ENCODE measurements around the gene ITFG2. TPM values are rescaled to one million over a fixed set of nuclear protein-coding genes. Genes with fewer than 3 reads are reported as not detected.

The ITFG2 gene
- total and polyA plus RNA-seq, 2 experiments from 2014 or later = 30.4 to 45.5 TPM

- H3K9me3 ChIP-seq (ENCODE audit: low read depth) = no peaks in the 10 kb centered on the region
- H3K4me3 ChIP-seq = no peak overlapping the region
- no peaks in the 10 kb centered on the region for H3K4me1 ChIP-seq (ENCODE audit: low read depth)
- peaks cover 28% of the 10 kb centered on the region for H3K36me3 ChIP-seq
- no peak for TF ChIP-seq CTCF (IDR thresholded peaks at IDR 0.05; ENCODE audit: low read depth, low read length)
- H3K27me3 ChIP-seq = no peaks in the 10 kb centered on the region
- no peak for DNase-seq (ENCODE audit: low read depth in 1 of 2, low spot score in 1 of 2)
- H3K27ac ChIP-seq = no peak overlapping the region
Observed at GRCh38 chr12:2826721-2827515, 14.4 kb downstream of the ITFG2 start.

GRCh38 chr12:2829275-2829674 lies 16.8 kb downstream of the ITFG2 start:
- Histone ChIP-seq H3K27me3 (no peaks in the 10 kb centered on the region), H3K36me3 (peaks cover 11% of the 10 kb centered on the region)
- DNase-seq (ENCODE audit: low read depth in 1 of 2, low spot score in 1 of 2) = no peak

DNA sequence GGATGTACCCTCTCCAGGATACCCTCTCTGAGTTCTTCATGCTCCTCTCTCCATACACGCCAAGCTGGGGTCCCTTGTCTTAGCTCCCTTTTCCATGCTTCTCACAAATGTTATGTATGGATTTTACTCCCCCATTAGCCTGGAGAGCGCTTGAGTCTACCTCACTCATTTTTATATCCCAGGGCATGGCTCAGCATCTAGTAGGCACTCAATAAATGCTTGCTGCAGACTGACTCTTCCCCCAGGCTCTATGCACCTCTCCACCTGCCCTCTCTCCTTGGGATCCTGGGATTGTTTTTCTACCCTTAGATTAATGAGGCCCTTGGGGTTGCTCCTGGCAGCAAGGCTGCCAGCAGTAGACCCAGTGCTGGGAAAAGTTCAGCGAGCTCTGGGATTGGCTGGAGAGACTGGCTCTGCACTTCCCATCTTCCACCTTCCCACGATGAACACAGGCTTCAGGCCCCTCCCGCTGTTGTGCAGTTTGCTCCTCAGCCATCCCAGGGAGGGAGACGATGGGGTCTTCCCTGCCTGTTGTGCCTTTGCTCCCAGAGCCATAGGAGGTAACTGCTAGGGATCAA lies 20.2 kb downstream of the ITFG2 start:
- Histone ChIP-seq H3K9me3 (ENCODE audit: low read depth) (no peaks in the 10 kb centered on the region), H3K27ac (no peak overlapping the region), H3K4me3 (no peak overlapping the region), H3K4me1 (ENCODE audit: low read depth) (no peaks in the 10 kb centered on the region), H3K27me3 (no peaks in the 10 kb centered on the region), H3K36me3 (peaks cover 2% of the 10 kb centered on the region)
- no peak for DNase-seq (ENCODE audit: low read depth in 1 of 2, low spot score in 1 of 2)
- no peak for TF ChIP-seq CTCF (IDR thresholded peaks at IDR 0.05; ENCODE audit: low read depth, low read length)

More at GRCh38 chr12:2829275-2829674, 16.8 kb downstream of the ITFG2 start:
- TF ChIP-seq CTCF (IDR thresholded peaks at IDR 0.05; ENCODE audit: low read depth, low read length) = no peak
- Histone ChIP-seq H3K4me1 (ENCODE audit: low read depth) (no peaks in the 10 kb centered on the region), H3K9me3 (ENCODE audit: low read depth) (no peaks in the 10 kb centered on the region), H3K4me3 (no peak overlapping the region), H3K27ac (no peak overlapping the region)

DNA sequence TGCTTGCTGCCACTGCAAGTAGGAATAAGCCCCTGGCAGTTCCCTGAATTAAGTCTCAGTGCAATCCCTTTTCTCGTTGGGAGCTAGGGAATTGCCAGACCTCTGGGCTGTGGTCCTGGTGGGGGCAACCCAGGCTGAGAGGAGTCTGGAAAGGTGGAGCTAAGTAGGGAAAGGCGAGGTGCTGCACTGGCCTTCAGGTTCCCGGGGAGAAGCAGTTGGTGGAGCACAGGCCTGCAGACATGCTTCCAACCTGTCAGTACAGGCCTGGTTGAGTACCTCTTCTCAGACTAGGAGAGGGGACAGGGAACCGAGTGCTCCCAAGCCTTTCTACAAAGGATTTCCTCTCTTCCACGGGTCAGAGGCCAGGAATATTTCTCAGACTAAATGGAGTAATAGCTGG lies 20.9 kb downstream of the ITFG2 start:
- Histone ChIP-seq H3K27me3 (no peaks in the 10 kb centered on the region), H3K9me3 (ENCODE audit: low read depth) (no peaks in the 10 kb centered on the region), H3K27ac (no peak overlapping the region), H3K36me3 (no peaks in the 10 kb centered on the region), H3K4me1 (ENCODE audit: low read depth) (no peaks in the 10 kb centered on the region), H3K4me3 (no peak overlapping the region)
- DNase-seq (ENCODE audit: low read depth in 1 of 2, low spot score in 1 of 2) = no peak
- no peak for TF ChIP-seq CTCF (IDR thresholded peaks at IDR 0.05; ENCODE audit: low read depth, low read length)

DNA sequence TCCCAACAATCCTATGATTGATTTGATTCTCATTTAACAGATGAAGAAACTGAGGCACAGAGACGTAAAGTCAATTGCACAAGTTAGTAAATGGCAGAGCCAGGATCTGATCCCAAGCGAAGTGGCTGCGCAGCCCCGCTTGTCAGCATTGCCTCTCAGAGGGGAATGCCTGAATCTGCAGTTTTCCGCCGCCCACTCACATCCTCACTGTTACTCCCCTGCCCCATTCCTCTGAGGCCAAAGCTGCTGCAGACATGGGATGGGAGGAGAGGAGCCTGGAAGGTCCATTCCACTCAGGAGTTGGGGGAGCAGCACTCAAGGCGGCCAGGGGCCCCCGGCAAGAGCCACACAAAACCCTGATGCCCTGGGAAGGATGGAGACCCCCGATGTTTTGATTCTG lies 21.3 kb downstream of the ITFG2 start:
- no peaks in the 10 kb centered on the region for H3K27me3 ChIP-seq
- no peaks in the 10 kb centered on the region for H3K9me3 ChIP-seq (ENCODE audit: low read depth)
- DNase-seq (ENCODE audit: low read depth in 1 of 2, low spot score in 1 of 2) = peak in 1 of 2 donors; percentile 53
- no peaks in the 10 kb centered on the region for H3K36me3 ChIP-seq
- no peak overlapping the region for H3K4me3 ChIP-seq
- H3K4me1 ChIP-seq (ENCODE audit: low read depth) = peaks cover 3% of the 10 kb centered on the region
- no peak overlapping the region for H3K27ac ChIP-seq
- no peak for TF ChIP-seq CTCF (IDR thresholded peaks at IDR 0.05; ENCODE audit: low read depth, low read length)
